ENCODE data around the gene SLC16A2. TPM values are rescaled to one million over a fixed set of nuclear protein-coding genes. Genes with fewer than 3 reads are reported as not detected.

Gene SLC16A2
- polyA plus RNA-seq, 3 donors = not detected

GRCh38 chrX:74445099-74445498 lies 23.8 kb downstream of the SLC16A2 start:
- Histone ChIP-seq H3K4me3 (replicated peaks in 1 of 3; ENCODE audit: low read depth in 2 of 3, low read length in 3 of 3) (no peak overlapping the region), H3K79me2 (ENCODE audit: insufficient read depth, low read length) (no peaks in the 10 kb centered on the region), H3K9ac (ENCODE audit: insufficient read depth, low read length, poor library complexity, severe bottlenecking) (no peak overlapping the region), H3K4me1 (ENCODE audit: control insufficient read depth in 1 of 2, insufficient read depth in 2 of 2, low read length in 2 of 2) (no peaks in the 10 kb centered on the region), H3K9me3 (replicated peaks in 1 of 2; ENCODE audit: control insufficient read depth in 1 of 2, insufficient read depth in 1 of 2, low read length in 2 of 2) (no peaks in the 10 kb centered on the region), H3K36me3 (replicated peaks in 1 of 2; ENCODE audit: control insufficient read depth in 1 of 2, insufficient read depth in 2 of 2, low read length in 2 of 2) (no peaks in the 10 kb centered on the region), H2AFZ (ENCODE audit: insufficient read depth, low read depth, low read length, poor library complexity, severe bottlenecking) (no peak overlapping the region), H3K27me3 (ENCODE audit: control insufficient read depth in 2 of 2, insufficient read depth in 2 of 2, low read length in 2 of 2) (no peaks in the 10 kb centered on the region), H4K20me1 (ENCODE audit: insufficient read depth, low read length) (no peaks in the 10 kb centered on the region), H3K4me2 (replicated peaks; ENCODE audit: extremely low read depth, low read length, poor library complexity, severe bottlenecking) (no peak overlapping the region), H3K27ac (ENCODE audit: low read depth in 1 of 2, low read length in 2 of 2) (no peak overlapping the region)
- WGBS (ENCODE audit: insufficient coverage) = no CpG with 5 or more reads among the region's 6 CpGs
- H3K36me3 Mint-ChIP-seq = no peaks in the 10 kb centered on the region
- no peak overlapping the region for H3K27ac Mint-ChIP-seq
- H3K27me3 Mint-ChIP-seq (ENCODE audit: low read depth in 3 of 3) = peaks cover 3 to 16% (median 6%) of the 10 kb centered on the region in 3 donors
- no peak overlapping the region for H3K4me3 Mint-ChIP-seq
- intact Hi-C loops (cut with micrococcal nuclease) = no loop called here
- DNase-seq = no peak
- H3K4me1 Mint-ChIP-seq = no peaks in the 10 kb centered on the region
- no peak for TF ChIP-seq CTCF (IDR thresholded peaks at IDR 0.05)
- peaks cover 0 to 3% (median 0%) of the 10 kb centered on the region in 7 donors for H3K9me3 Mint-ChIP-seq

GRCh38 chrX:74446876-74447275 lies 25.6 kb downstream of the SLC16A2 start:
- peaks cover 14% of the 10 kb centered on the region for H3K4me1 Mint-ChIP-seq
- H3K36me3 ChIP-seq (replicated peaks in 1 of 2; ENCODE audit: control insufficient read depth in 1 of 2, insufficient read depth in 2 of 2, low read length in 2 of 2) = no peaks in the 10 kb centered on the region
- H3K36me3 Mint-ChIP-seq = no peaks in the 10 kb centered on the region
- H3K9ac ChIP-seq (ENCODE audit: insufficient read depth, low read length, poor library complexity, severe bottlenecking) = no peak overlapping the region
- H3K27me3 ChIP-seq (ENCODE audit: control insufficient read depth in 2 of 2, insufficient read depth in 2 of 2, low read length in 2 of 2) = no peaks in the 10 kb centered on the region
- no peak overlapping the region for H3K4me3 Mint-ChIP-seq
- no peak for DNase-seq
- no peaks in the 10 kb centered on the region for H4K20me1 ChIP-seq (ENCODE audit: insufficient read depth, low read length)
- no peak for TF ChIP-seq CTCF (IDR thresholded peaks at IDR 0.05)
- H3K4me2 ChIP-seq (replicated peaks; ENCODE audit: extremely low read depth, low read length, poor library complexity, severe bottlenecking) = no peak overlapping the region
- peaks cover 3 to 18% (median 5%) of the 10 kb centered on the region in 3 donors for H3K27me3 Mint-ChIP-seq (ENCODE audit: low read depth in 3 of 3)
- H3K27ac ChIP-seq (ENCODE audit: low read depth in 1 of 2, low read length in 2 of 2) = no peak overlapping the region
- H3K79me2 ChIP-seq (ENCODE audit: insufficient read depth, low read length) = no peaks in the 10 kb centered on the region
- no peak overlapping the region for H3K27ac Mint-ChIP-seq
- H3K4me3 ChIP-seq (replicated peaks in 1 of 3; ENCODE audit: low read depth in 2 of 3, low read length in 3 of 3) = no peak overlapping the region
- H3K4me1 ChIP-seq (ENCODE audit: control insufficient read depth in 1 of 2, insufficient read depth in 2 of 2, low read length in 2 of 2) = peaks cover 13 to 14% of the 10 kb centered on the region in 2 donors
- no peaks in the 10 kb centered on the region for H3K9me3 ChIP-seq (replicated peaks in 1 of 2; ENCODE audit: control insufficient read depth in 1 of 2, insufficient read depth in 1 of 2, low read length in 2 of 2)
- no CpG with 5 or more reads among the region's 1 CpG for WGBS (ENCODE audit: insufficient coverage)
- intact Hi-C loops (cut with micrococcal nuclease) = no loop called here
- peaks cover 0 to 2% (median 0%) of the 10 kb centered on the region in 7 donors for H3K9me3 Mint-ChIP-seq
- H2AFZ ChIP-seq (ENCODE audit: insufficient read depth, low read depth, low read length, poor library complexity, severe bottlenecking) = no peak overlapping the region

Data from CD14-positive monocyte (primary cell).